ENCODE data around the gene NFU1. TPM values are rescaled to one million over a fixed set of nuclear protein-coding genes. Genes with fewer than 3 reads are reported as not detected.
A peak's percentile ranks its signal among the peaks of the same experiment; 100 is the strongest.

NFU1 gene
- total and polyA plus RNA-seq, 9 of the 15 experiments (the other 6 are each of a cell fraction or from before 2014, with no cell fraction given): 33.3 to 61.8 (median 53.7) TPM

DNA sequence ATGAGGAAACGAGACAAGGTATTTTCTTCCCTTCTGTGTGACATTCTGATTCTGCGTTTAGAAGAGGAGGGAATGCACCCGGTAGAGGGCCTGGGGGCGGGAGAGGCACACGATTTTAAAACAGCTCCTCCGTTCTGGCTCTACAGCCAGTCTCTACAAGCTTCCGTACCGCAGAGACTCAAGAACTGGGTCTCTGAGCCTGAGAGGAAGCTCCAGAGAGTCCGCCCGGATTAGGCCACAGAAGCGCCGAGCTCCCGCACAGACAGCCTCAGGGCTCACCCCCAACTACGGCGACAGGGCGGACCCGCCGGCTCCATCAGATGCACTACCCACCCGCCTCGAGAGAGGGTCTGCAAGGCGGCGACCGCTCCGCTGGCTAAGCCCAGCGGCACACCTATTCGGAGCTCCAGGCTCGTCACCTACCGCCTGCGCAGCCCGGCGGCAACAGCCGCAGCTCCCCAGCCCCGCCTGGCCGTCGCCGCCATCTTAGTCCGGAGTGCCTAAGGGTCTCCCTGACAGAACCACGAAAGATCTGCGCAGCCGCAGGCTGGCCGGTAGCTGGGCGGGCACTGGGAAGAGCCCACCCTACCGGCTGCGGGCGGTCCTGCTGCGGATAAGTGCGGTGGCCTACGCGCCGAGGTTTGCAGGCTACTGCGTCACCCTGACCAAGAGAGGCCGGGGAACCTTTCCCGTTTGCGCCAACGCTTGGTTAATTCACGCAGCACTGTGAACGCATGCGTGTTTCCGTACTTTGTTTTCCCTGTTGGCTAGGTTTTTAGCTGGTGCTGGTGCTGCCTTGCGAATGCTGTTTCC lies at the start of gene NFU1 (continued):
- 0 out of 2 replicates have a peak, but pooled peaks have one; percentile 36 for TF ChIP-seq ZNF740 (CRISPR knock-in tag; IDR thresholded peaks at IDR 0.05)
- TF ChIP-seq ZNF740 (tag; IDR thresholded peaks at IDR 0.05): no peak
- no peak for TF ChIP-seq NFXL1 (CRISPR knock-in tag; IDR thresholded peaks at IDR 0.05)
- TF ChIP-seq RAD51 (IDR thresholded peaks at IDR 0.05; ENCODE audit: borderline replicate concordance, low read depth): no peak
- no peak for TF ChIP-seq MBD1 (CRISPR knock-in tag; IDR thresholded peaks at IDR 0.05)
- TF ChIP-seq ERF (CRISPR knock-in tag; IDR thresholded peaks at IDR 0.05): peak; percentile 38; the same call in 1 of the 2 replicates
- TF ChIP-seq ETS1 (conservative IDR thresholded peaks at IDR 0.05; ENCODE audit: control insufficient read depth, low read depth, low read length): peak; percentile 47; the same call in 1 of the 2 replicates
- TF ChIP-seq, protein P1, sequence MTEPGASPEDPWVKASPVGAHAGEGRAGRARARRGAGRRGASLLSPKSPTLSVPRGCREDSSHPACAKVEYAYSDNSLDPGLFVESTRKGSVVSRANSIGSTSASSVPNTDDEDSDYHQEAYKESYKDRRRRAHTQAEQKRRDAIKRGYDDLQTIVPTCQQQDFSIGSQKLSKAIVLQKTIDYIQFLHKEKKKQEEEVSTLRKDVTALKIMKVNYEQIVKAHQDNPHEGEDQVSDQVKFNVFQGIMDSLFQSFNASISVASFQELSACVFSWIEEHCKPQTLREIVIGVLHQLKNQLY (CRISPR knock-in tag; conservative IDR thresholded peaks at IDR 0.05): 0 out of 4 replicates have a peak, but pooled peaks of 1 of the 2 experiments have one; percentile 20
- TF ChIP-seq, protein P2, sequence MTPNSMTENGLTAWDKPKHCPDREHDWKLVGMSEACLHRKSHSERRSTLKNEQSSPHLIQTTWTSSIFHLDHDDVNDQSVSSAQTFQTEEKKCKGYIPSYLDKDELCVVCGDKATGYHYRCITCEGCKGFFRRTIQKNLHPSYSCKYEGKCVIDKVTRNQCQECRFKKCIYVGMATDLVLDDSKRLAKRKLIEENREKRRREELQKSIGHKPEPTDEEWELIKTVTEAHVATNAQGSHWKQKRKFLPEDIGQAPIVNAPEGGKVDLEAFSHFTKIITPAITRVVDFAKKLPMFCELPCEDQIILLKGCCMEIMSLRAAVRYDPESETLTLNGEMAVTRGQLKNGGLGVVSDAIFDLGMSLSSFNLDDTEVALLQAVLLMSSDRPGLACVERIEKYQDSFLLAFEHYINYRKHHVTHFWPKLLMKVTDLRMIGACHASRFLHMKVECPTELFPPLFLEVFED (CRISPR knock-in tag; conservative IDR thresholded peaks at IDR 0.05): no peak
- TF ChIP-seq TCF3 (CRISPR knock-in tag; IDR thresholded peaks at IDR 0.05): no peak
- TF ChIP-seq, protein P3, sequence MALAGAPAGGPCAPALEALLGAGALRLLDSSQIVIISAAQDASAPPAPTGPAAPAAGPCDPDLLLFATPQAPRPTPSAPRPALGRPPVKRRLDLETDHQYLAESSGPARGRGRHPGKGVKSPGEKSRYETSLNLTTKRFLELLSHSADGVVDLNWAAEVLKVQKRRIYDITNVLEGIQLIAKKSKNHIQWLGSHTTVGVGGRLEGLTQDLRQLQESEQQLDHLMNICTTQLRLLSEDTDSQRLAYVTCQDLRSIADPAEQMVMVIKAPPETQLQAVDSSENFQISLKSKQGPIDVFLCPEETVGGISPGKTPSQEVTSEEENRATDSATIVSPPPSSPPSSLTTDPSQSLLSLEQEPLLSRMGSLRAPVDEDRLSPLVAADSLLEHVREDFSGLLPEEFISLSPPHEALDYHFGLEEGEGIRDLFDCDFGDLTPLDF (CRISPR knock-in tag; IDR thresholded peaks at IDR 0.05): peak; percentile 51; the same call in 1 of the 2 replicates
- TF ChIP-seq, protein P4, sequence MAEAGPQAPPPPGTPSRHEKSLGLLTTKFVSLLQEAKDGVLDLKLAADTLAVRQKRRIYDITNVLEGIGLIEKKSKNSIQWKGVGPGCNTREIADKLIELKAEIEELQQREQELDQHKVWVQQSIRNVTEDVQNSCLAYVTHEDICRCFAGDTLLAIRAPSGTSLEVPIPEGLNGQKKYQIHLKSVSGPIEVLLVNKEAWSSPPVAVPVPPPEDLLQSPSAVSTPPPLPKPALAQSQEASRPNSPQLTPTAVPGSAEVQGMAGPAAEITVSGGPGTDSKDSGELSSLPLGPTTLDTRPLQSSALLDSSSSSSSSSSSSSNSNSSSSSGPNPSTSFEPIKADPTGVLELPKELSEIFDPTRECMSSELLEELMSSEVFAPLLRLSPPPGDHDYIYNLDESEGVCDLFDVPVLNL (CRISPR knock-in tag; IDR thresholded peaks at IDR 0.05; ENCODE audit: low read depth): peak; percentile 51; the same call in 1 of the 2 replicates
- TF ChIP-seq SP1 (CRISPR knock-in tag; IDR thresholded peaks at IDR 0.05): peak; percentile 88
- TF ChIP-seq ZNF140 (CRISPR knock-in tag; IDR thresholded peaks at IDR 0.05): no peak
- 0 out of 2 replicates have a peak, but pooled peaks have one; percentile 21 for TF ChIP-seq ZKSCAN1 (IDR thresholded peaks at IDR 0.05; ENCODE audit: low read depth, low read length)
- peak; percentile 34; the same call in 1 of the 2 replicates for TF ChIP-seq SMARCC2 (IDR thresholded peaks at IDR 0.05; ENCODE audit: low read depth)

All from K562 (cell line).